ENCODE results near the gene SZT2.

SZT2 gene

DNA sequence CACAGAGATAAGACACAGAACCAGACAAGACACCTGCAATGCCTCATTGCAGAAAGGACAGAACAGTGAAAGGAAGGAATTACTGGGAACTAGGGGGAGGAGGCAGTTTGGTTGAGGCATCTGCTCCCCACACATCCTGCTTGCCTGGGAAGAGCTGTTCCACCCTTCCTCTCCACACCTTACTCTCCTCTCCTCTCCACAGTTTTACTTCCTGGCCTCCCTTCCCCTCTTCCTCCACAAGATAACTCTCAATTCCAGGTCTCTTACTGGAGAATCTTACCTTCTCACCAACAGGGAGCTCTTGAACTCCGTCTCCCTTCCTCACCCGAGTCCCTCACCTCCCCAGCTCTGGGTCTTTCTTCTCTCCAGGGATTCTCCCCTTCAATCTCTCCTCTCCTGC is 24.0 kb upstream of the SZT2 start:
- no peaks in the 10 kb centered on the region for H3K27me3 ChIP-seq (ENCODE audit: insufficient read depth, low read length, poor library complexity)
- ATAC-seq (ENCODE audit: insufficient read depth, low read depth) (no peak), DNase-seq (no peak)
- H3K79me2 ChIP-seq (ENCODE audit: insufficient read depth, low read length) = peaks cover 51% of the 10 kb centered on the region
- H3K4me2 ChIP-seq (ENCODE audit: insufficient read depth, low read length) = peak overlapping the region; percentile 96; the same call in 1 of the 2 replicates
- TF ChIP-seq EZH2 (IDR thresholded peaks at IDR 0.05; ENCODE audit: borderline replicate concordance, low read depth, low read length, severe bottlenecking) = no peak
- TF ChIP-seq, protein P1, sequence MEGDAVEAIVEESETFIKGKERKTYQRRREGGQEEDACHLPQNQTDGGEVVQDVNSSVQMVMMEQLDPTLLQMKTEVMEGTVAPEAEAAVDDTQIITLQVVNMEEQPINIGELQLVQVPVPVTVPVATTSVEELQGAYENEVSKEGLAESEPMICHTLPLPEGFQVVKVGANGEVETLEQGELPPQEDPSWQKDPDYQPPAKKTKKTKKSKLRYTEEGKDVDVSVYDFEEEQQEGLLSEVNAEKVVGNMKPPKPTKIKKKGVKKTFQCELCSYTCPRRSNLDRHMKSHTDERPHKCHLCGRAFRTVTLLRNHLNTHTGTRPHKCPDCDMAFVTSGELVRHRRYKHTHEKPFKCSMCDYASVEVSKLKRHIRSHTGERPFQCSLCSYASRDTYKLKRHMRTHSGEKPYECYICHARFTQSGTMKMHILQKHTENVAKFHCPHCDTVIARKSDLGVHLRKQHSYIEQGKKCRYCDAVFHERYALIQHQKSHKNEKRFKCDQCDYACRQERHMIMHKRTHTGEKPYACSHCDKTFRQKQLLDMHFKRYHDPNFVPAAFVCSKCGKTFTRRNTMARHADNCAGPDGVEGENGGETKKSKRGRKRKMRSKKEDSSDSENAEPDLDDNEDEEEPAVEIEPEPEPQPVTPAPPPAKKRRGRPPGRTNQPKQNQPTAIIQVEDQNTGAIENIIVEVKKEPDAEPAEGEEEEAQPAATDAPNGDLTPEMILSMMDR (IDR thresholded peaks at IDR 0.05; ENCODE audit: borderline replicate concordance, extremely low read depth, low read length, poor library complexity, severe bottlenecking) = no peak
- H3K4me3 ChIP-seq (ENCODE audit: low read depth in 1 of 2, low read length in 2 of 2) = no peak overlapping the region
- peak overlapping the region; percentile 77; the same call in 1 of the 2 replicates for H3K9ac ChIP-seq (ENCODE audit: low read depth, low read length)
- H4K20me1 ChIP-seq (ENCODE audit: insufficient read depth, low read length) = peaks cover 13% of the 10 kb centered on the region
- H3K4me1 ChIP-seq (ENCODE audit: insufficient read depth, low read length) = peaks cover 42% of the 10 kb centered on the region
- peak overlapping the region; percentile 1; the same call in 1 of the 2 replicates for H3K27ac ChIP-seq (ENCODE audit: low read length)
- H3K9me3 ChIP-seq (ENCODE audit: insufficient read depth, low read length, severe bottlenecking) = no peaks in the 10 kb centered on the region
- no peak overlapping the region for H2AFZ ChIP-seq (ENCODE audit: low read depth, low read length)
- H3K36me3 ChIP-seq (ENCODE audit: insufficient read depth, low read length) = peaks cover 54% of the 10 kb centered on the region

DNA sequence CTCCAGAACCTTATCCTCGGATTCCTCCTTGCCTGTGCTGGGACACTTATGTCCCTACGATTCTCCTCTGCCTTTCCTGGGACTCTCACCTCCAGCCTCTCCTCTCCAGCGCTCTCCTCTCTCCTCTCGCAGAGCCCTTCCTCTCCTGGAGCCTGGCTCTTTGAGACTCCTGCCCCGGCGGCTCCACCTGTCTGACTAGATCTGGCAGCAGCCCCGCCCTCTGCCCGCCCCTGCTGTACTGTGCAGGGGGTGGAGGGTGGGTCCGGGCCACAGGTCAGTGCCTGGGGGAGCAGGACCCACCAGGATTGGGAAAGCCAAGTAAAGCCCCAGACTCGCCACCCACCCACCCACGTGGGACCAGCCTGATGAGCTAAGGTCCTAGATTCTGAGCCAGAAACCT is 23.5 kb upstream of the SZT2 start:
- H3K4me1 ChIP-seq (ENCODE audit: insufficient read depth, low read length) = peaks cover 37% of the 10 kb centered on the region
- peak overlapping the region; percentile 96; the same call in 1 of the 2 replicates for H3K4me2 ChIP-seq (ENCODE audit: insufficient read depth, low read length)
- H4K20me1 ChIP-seq (ENCODE audit: insufficient read depth, low read length) = peaks cover 8% of the 10 kb centered on the region; the same call in 1 of the 2 replicates
- peaks cover 46% of the 10 kb centered on the region for H3K79me2 ChIP-seq (ENCODE audit: insufficient read depth, low read length)
- TF ChIP-seq, protein P1 (IDR thresholded peaks at IDR 0.05; ENCODE audit: borderline replicate concordance, extremely low read depth, low read length, poor library complexity, severe bottlenecking) = no peak
- no peak for TF ChIP-seq EZH2 (IDR thresholded peaks at IDR 0.05; ENCODE audit: borderline replicate concordance, low read depth, low read length, severe bottlenecking)
- no peaks in the 10 kb centered on the region for H3K27me3 ChIP-seq (ENCODE audit: insufficient read depth, low read length, poor library complexity)
- no peak for ATAC-seq (ENCODE audit: insufficient read depth, low read depth)
- no peak for DNase-seq
- H3K27ac ChIP-seq (ENCODE audit: low read length) = peak overlapping the region; percentile 1; the same call in 1 of the 2 replicates
- no peak overlapping the region for H2AFZ ChIP-seq (ENCODE audit: low read depth, low read length)
- peak overlapping the region in 1 of 2 experiments; percentile 87; a peak in 1 of 4 replicates for H3K4me3 ChIP-seq (ENCODE audit: low read depth in 1 of 2, low read length in 2 of 2)
- H3K9me3 ChIP-seq (ENCODE audit: insufficient read depth, low read length, severe bottlenecking) = no peaks in the 10 kb centered on the region
- H3K36me3 ChIP-seq (ENCODE audit: insufficient read depth, low read length) = peaks cover 49% of the 10 kb centered on the region
- H3K9ac ChIP-seq (ENCODE audit: low read depth, low read length) = peak overlapping the region; percentile 77; the same call in 1 of the 2 replicates

DNA sequence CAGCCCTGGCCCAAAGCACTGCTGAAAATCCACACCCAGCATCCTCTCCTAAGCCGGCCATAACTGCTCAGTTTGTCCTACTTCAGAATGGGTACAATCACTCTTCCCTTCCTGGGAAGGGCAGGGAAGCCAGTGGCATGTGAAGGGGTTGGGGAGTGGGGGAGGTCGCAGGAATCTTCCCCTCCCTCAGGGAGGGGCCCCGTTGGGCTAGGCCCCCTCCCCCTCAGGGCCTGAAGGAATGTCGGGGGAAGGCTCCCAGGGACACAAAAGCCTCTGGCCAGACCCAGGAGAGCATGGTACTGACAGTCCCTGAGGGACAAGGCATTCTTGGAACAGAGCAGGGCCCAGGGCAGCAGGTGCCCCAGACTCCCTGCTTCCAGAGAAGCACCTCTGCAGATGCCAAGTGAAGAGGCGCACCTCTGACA is 23.1 kb upstream of the SZT2 start:
- Histone ChIP-seq H3K4me1 (ENCODE audit: insufficient read depth, low read length) (peaks cover 32% of the 10 kb centered on the region), H4K20me1 (ENCODE audit: insufficient read depth, low read length) (peaks cover 6% of the 10 kb centered on the region; the same call in 1 of the 2 replicates), H3K79me2 (ENCODE audit: insufficient read depth, low read length) (peaks cover 42% of the 10 kb centered on the region), H3K27me3 (ENCODE audit: insufficient read depth, low read length, poor library complexity) (no peaks in the 10 kb centered on the region), H3K4me3 (ENCODE audit: low read depth in 1 of 2, low read length in 2 of 2) (peak overlapping the region; percentile 82 to 87; a peak in 3 of 4 replicates), H2AFZ (ENCODE audit: low read depth, low read length) (no peak overlapping the region), H3K27ac (ENCODE audit: low read length) (peak overlapping the region; percentile 90), H3K9me3 (ENCODE audit: insufficient read depth, low read length, severe bottlenecking) (no peaks in the 10 kb centered on the region), H3K4me2 (ENCODE audit: insufficient read depth, low read length) (peak overlapping the region; percentile 96), H3K9ac (ENCODE audit: low read depth, low read length) (peak overlapping the region; percentile 77), H3K36me3 (ENCODE audit: insufficient read depth, low read length) (peaks cover 45% of the 10 kb centered on the region)
- ATAC-seq (ENCODE audit: insufficient read depth, low read depth) = no peak
- TF ChIP-seq, protein P1 (IDR thresholded peaks at IDR 0.05; ENCODE audit: borderline replicate concordance, extremely low read depth, low read length, poor library complexity, severe bottlenecking) = no peak
- no peak for TF ChIP-seq EZH2 (IDR thresholded peaks at IDR 0.05; ENCODE audit: borderline replicate concordance, low read depth, low read length, severe bottlenecking)
- DNase-seq = no peak
